Astrocyte (in vitro differentiated cells and primary cell): ENCODE results near the gene RNF34. TPM values are rescaled to one million over a fixed set of nuclear protein-coding genes. Genes with fewer than 3 reads are reported as not detected.

Experiments
- DNase-seq: peaks from one replicate; pipeline ENCODE4 v3.0.0-alpha.2; 2010; ENCODE audit warnings: low read depth
- FAIRE-seq: peaks from 2 replicates; lab custom pipeline; 2011; peaks lifted over from hg19 to GRCh38; lab: Jason Lieb, UNC
- H2AFZ ChIP-seq: 2 replicates; pipeline ENCODE4 v1.6.0; 2012; ENCODE audit warnings: low read depth, low read length, inconsistent platforms
- H3K27ac ChIP-seq: 2 replicates; pipeline ENCODE4 v1.5.1; 2011; ENCODE audit warnings: low read depth, low read length, inconsistent platforms
- H3K27me3 ChIP-seq: 2 replicates; pipeline ENCODE4 v1.6.0; 2011; ENCODE audit warnings: low read length, inconsistent platforms; ENCODE audit not compliant: insufficient read depth
- H3K36me3 ChIP-seq: 2 replicates; pipeline ENCODE4 v1.5.1; 2011; ENCODE audit warnings: low read length, inconsistent platforms; ENCODE audit not compliant: insufficient read depth
- H3K4me1 ChIP-seq: 2 replicates; pipeline ENCODE4 v1.5.1; 2011; ENCODE audit warnings: low read length, inconsistent platforms; ENCODE audit not compliant: insufficient read depth
- H3K4me2 ChIP-seq: 2 replicates; pipeline ENCODE4 v1.6.0; 2012; ENCODE audit warnings: low read length, inconsistent platforms
- H3K4me3 ChIP-seq: 2 replicates; pipeline ENCODE4 v1.5.1; 2011; ENCODE audit warnings: low read depth, mild to moderate bottlenecking, low read length, inconsistent platforms; ENCODE audit not compliant: insufficient read depth
- H3K79me2 ChIP-seq: 2 replicates; pipeline ENCODE4 v1.6.0; 2012; ENCODE audit warnings: mild to moderate bottlenecking, low read length, inconsistent platforms; ENCODE audit not compliant: insufficient read depth
- H3K9ac ChIP-seq: 2 replicates; pipeline ENCODE4 v1.6.0; 2012; ENCODE audit warnings: mild to moderate bottlenecking, low read length, inconsistent platforms
- H3K9me3 ChIP-seq: 2 replicates; pipeline ENCODE4 v1.5.1; 2012; ENCODE audit warnings: low read depth, mild to moderate bottlenecking, low read length, inconsistent platforms; ENCODE audit not compliant: insufficient read depth
- H4K20me1 ChIP-seq: 2 replicates; pipeline ENCODE4 v1.6.0; 2012; ENCODE audit warnings: low read length, inconsistent platforms; ENCODE audit not compliant: insufficient read depth
- H3K27ac Mint-ChIP-seq: one replicate; pipeline ENCODE4 v1.8.0; 2021; ENCODE audit warnings: mild to moderate bottlenecking, mixed read lengths; ENCODE audit not compliant: unreplicated experiment
- H3K27me3 Mint-ChIP-seq: one replicate; pipeline ENCODE4 v1.8.0; 2021; ENCODE audit warnings: low read depth, mixed read lengths; ENCODE audit not compliant: unreplicated experiment
- H3K36me3 Mint-ChIP-seq: one replicate; pipeline ENCODE4 v1.8.0; 2021; ENCODE audit warnings: low read depth, mixed read lengths; ENCODE audit not compliant: unreplicated experiment
- H3K4me1 Mint-ChIP-seq: one replicate; pipeline ENCODE4 v1.8.0; 2021; ENCODE audit warnings: low read depth, mixed read lengths; ENCODE audit not compliant: unreplicated experiment
- H3K4me3 Mint-ChIP-seq: one replicate; pipeline ENCODE4 v1.8.0; 2021; ENCODE audit warnings: mild to moderate bottlenecking, moderate library complexity, mixed read lengths; ENCODE audit not compliant: unreplicated experiment
- H3K9me3 Mint-ChIP-seq: one replicate; pipeline ENCODE4 v1.8.0; 2021; ENCODE audit warnings: mild to moderate bottlenecking, mixed read lengths; ENCODE audit not compliant: unreplicated experiment
- CTCF ChIP-seq: IDR thresholded peaks from 2 replicates; pipeline ENCODE4 v1.5.1; 2011; ENCODE audit warnings: low read depth, mild to moderate bottlenecking, inconsistent platforms, low read length, moderate library complexity; ENCODE audit not compliant: insufficient read depth
- EZH2 ChIP-seq: IDR thresholded peaks from 2 replicates; pipeline ENCODE4 v1.6.1; 2012; ENCODE audit warnings: mild to moderate bottlenecking, low read length, inconsistent platforms; ENCODE audit not compliant: insufficient read depth
- total RNA-seq: library from RNA; stranded (reverse); gene quantifications from 2 replicates; pipeline ENCODE4 v1.2.1, GENCODE V29; 2021

RNF34 gene
- total RNA-seq, 1 donor from 2014 or later: 37.7 TPM

DNA sequence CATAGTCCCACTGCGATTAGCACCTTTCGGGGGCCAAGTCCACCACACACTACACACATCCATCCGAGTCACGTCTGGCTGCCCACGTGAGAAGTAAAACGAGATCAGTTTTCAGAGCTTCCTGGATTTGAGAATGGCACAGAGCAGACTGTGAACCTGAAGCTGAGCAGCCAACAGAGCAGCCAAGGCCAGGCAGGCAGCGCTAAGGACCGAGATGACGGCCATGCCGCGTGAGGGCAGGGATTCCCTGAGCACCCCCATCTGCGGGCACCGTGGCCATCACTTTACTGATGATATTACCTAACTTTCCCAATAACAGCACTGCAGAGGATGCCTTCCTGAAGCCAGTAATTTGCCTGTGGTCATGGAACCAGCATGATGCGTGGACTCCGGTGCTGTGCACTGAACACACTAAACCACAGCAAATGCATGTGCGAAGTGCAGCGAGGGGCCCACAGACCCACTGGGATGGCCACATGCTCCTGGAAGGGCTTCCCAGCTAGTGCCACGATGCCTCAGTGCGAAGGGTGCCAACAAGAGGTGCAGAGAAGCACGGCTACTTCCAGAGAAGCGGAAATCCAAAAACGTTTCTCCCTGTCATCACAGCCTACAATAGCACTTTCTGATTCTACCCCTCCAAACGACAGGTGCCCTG, 56.0 kb downstream of the RNF34 start:
- FAIRE-seq: no peak
- H3K27ac Mint-ChIP-seq: no peak overlapping the region

GRCh38 chr12:121456551-121456950, 56.6 kb downstream of the RNF34 start:
- Histone ChIP-seq H3K36me3 (no peaks in the 10 kb centered on the region), H3K27ac (no peak overlapping the region), H3K4me3 (no peak overlapping the region), H3K9ac (no peak overlapping the region), H4K20me1 (peaks cover 76% of the 10 kb centered on the region), H3K4me1 (no peaks in the 10 kb centered on the region), H3K79me2 (peaks cover 81% of the 10 kb centered on the region), H3K9me3 (no peaks in the 10 kb centered on the region), H3K4me2 (no peak overlapping the region), H2AFZ (no peak overlapping the region), H3K27me3 (no peaks in the 10 kb centered on the region)
- FAIRE-seq (no peak), DNase-seq (no peak)
- H3K4me1 Mint-ChIP-seq: peaks cover 5% of the 10 kb centered on the region
- peaks cover 4% of the 10 kb centered on the region for H3K36me3 Mint-ChIP-seq
- H3K27me3 Mint-ChIP-seq: no peaks in the 10 kb centered on the region
- no peaks in the 10 kb centered on the region for H3K9me3 Mint-ChIP-seq
- no peak overlapping the region for H3K27ac Mint-ChIP-seq
- H3K4me3 Mint-ChIP-seq: no peak overlapping the region
- TF ChIP-seq CTCF (no peak), EZH2 (no peak)

More for the DNA sequence above, 56.0 kb downstream of the RNF34 start:
- H2AFZ ChIP-seq: no peak overlapping the region
- TF ChIP-seq CTCF: no peak
- no peak for TF ChIP-seq EZH2
- peaks cover 75% of the 10 kb centered on the region for H3K79me2 ChIP-seq
- H3K4me3 ChIP-seq: no peak overlapping the region
- no peak for DNase-seq
- peaks cover 70% of the 10 kb centered on the region for H4K20me1 ChIP-seq
- no peak overlapping the region for H3K27ac ChIP-seq
- Mint-ChIP-seq H3K9me3 (no peaks in the 10 kb centered on the region), H3K4me3 (no peak overlapping the region), H3K36me3 (peaks cover 4% of the 10 kb centered on the region), H3K27me3 (no peaks in the 10 kb centered on the region), H3K4me1 (peaks cover 5% of the 10 kb centered on the region)
- H3K9me3 ChIP-seq: no peaks in the 10 kb centered on the region
- no peaks in the 10 kb centered on the region for H3K4me1 ChIP-seq
- H3K36me3 ChIP-seq: no peaks in the 10 kb centered on the region
- H3K27me3 ChIP-seq: no peaks in the 10 kb centered on the region
- H3K4me2 ChIP-seq: no peak overlapping the region
- H3K9ac ChIP-seq: no peak overlapping the region

DNA sequence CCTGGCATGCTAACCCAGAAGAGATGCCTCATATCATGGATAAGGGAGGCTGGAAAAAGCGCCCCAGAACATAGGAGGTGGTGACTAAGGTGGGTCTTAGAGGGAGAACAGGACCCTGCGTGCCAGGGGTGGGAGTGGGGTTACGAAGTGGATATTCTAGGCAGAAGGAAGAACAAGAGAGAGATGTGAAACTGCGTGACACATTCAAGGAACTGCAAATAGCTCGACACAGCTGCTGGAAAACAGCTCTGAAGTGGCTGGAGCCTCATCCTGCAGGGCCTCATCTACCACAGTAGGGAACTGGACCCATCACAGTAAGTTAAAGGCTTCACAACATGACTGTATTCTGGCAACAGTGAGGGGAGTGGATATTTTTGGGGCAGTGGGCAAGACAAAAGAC, 61.1 kb downstream of the RNF34 start:
- Histone ChIP-seq H3K4me2 (no peak overlapping the region), H2AFZ (no peak overlapping the region), H3K27ac (no peak overlapping the region), H3K9me3 (no peaks in the 10 kb centered on the region), H3K36me3 (no peaks in the 10 kb centered on the region), H3K4me3 (no peak overlapping the region), H3K27me3 (no peaks in the 10 kb centered on the region), H4K20me1 (peaks cover 83% of the 10 kb centered on the region), H3K4me1 (peaks cover 7% of the 10 kb centered on the region), H3K9ac (no peak overlapping the region), H3K79me2 (peaks cover 93% of the 10 kb centered on the region)
- FAIRE-seq (no peak), DNase-seq (no peak)
- Mint-ChIP-seq H3K27ac (no peak overlapping the region), H3K36me3 (no peaks in the 10 kb centered on the region), H3K27me3 (no peaks in the 10 kb centered on the region), H3K9me3 (no peaks in the 10 kb centered on the region), H3K4me3 (no peak overlapping the region), H3K4me1 (peaks cover 10% of the 10 kb centered on the region)
- TF ChIP-seq EZH2 (no peak), CTCF (no peak)
